Measurements from ENCODE around the gene STXBP6.
"Not testable (repeated sequence)": the region's sequence is repeated elsewhere in the genome, so short reads cannot be mapped to it uniquely, and the experiment has no call there.

Gene STXBP6

GRCh38 chr14:24845851-24846250 is 204.1 kb downstream of the STXBP6 start:
- no peak for DNase-seq (ENCODE audit: low read depth, low spot score)
- no peak overlapping the region for H3K9ac ChIP-seq (ENCODE audit: insufficient read length)
- H3K36me3 ChIP-seq (ENCODE audit: insufficient read depth, low read length): no peaks in the 10 kb centered on the region
- TF ChIP-seq EZH2 (IDR thresholded peaks at IDR 0.05): no peak
- no peak for TF ChIP-seq POLR2AphosphoS5 (IDR thresholded peaks at IDR 0.05; ENCODE audit: borderline replicate concordance, low read depth, low read length)
- TF ChIP-seq FOXP2 (optimal IDR thresholded peaks at IDR 0.05; ENCODE audit: control extremely low read depth, extremely low read length, insufficient read depth): no peak
- no peak overlapping the region for H3K27ac ChIP-seq
- H3K9me3 ChIP-seq (ENCODE audit: low read depth, low read length): no peaks in the 10 kb centered on the region
- H3K4me3 ChIP-seq: no peak overlapping the region

- Histone ChIP-seq H3K4me3 (no peak overlapping the region), H3K27ac (no peak overlapping the region), H3K9me3 (ENCODE audit: low read depth, low read length) (no peaks in the 10 kb centered on the region), H3K9ac (ENCODE audit: insufficient read length) (no peak overlapping the region), H3K36me3 (ENCODE audit: insufficient read depth, low read length) (no peaks in the 10 kb centered on the region)
- TF ChIP-seq POLR2AphosphoS5 (IDR thresholded peaks at IDR 0.05; ENCODE audit: borderline replicate concordance, low read depth, low read length) (no peak), EZH2 (IDR thresholded peaks at IDR 0.05) (no peak), FOXP2 (optimal IDR thresholded peaks at IDR 0.05; ENCODE audit: control extremely low read depth, extremely low read length, insufficient read depth) (no peak)
- no peak for DNase-seq (ENCODE audit: low read depth, low spot score)
Observed at GRCh38 chr14:24844011-24844410, 205.9 kb downstream of the STXBP6 start.

GRCh38 chr14:24843494-24843893 is 206.5 kb downstream of the STXBP6 start:
- Histone ChIP-seq H3K9me3 (ENCODE audit: low read depth, low read length) (no peaks in the 10 kb centered on the region), H3K9ac (ENCODE audit: insufficient read length) (no peak overlapping the region), H3K27ac (no peak overlapping the region), H3K36me3 (ENCODE audit: insufficient read depth, low read length) (no peaks in the 10 kb centered on the region), H3K4me3 (no peak overlapping the region)
- DNase-seq (ENCODE audit: low read depth, low spot score): no peak
- TF ChIP-seq EZH2 (IDR thresholded peaks at IDR 0.05) (no peak), POLR2AphosphoS5 (IDR thresholded peaks at IDR 0.05; ENCODE audit: borderline replicate concordance, low read depth, low read length) (no peak), FOXP2 (optimal IDR thresholded peaks at IDR 0.05; ENCODE audit: control extremely low read depth, extremely low read length, insufficient read depth) (no peak)

- Histone ChIP-seq H3K36me3 (ENCODE audit: insufficient read depth, low read length) (no peaks in the 10 kb centered on the region), H3K4me3 (no peak overlapping the region), H3K9me3 (ENCODE audit: low read depth, low read length) (no peaks in the 10 kb centered on the region), H3K27ac (no peak overlapping the region), H3K9ac (ENCODE audit: insufficient read length) (no peak overlapping the region)
- no peak for DNase-seq (ENCODE audit: low read depth, low spot score)
- TF ChIP-seq POLR2AphosphoS5 (IDR thresholded peaks at IDR 0.05; ENCODE audit: borderline replicate concordance, low read depth, low read length) (no peak), FOXP2 (optimal IDR thresholded peaks at IDR 0.05; ENCODE audit: control extremely low read depth, extremely low read length, insufficient read depth) (no peak), EZH2 (IDR thresholded peaks at IDR 0.05) (no peak)
Observed at GRCh38 chr14:24840204-24840893, 209.6 kb downstream of the STXBP6 start.

- Histone ChIP-seq H3K27ac (no peak overlapping the region), H3K36me3 (ENCODE audit: insufficient read depth, low read length) (no peaks in the 10 kb centered on the region), H3K4me3 (no peak overlapping the region), H3K9ac (ENCODE audit: insufficient read length) (no peak overlapping the region), H3K9me3 (ENCODE audit: low read depth, low read length) (no peaks in the 10 kb centered on the region)
- no peak for TF ChIP-seq EZH2 (IDR thresholded peaks at IDR 0.05)
- no peak for DNase-seq (ENCODE audit: low read depth, low spot score)
Observed at GRCh38 chr14:24839617-24840203, 210.2 kb downstream of the STXBP6 start.

- Histone ChIP-seq H3K36me3 (ENCODE audit: insufficient read depth, low read length) (no peaks in the 10 kb centered on the region), H3K4me3 (no peak overlapping the region), H3K9me3 (ENCODE audit: low read depth, low read length) (no peaks in the 10 kb centered on the region), H3K9ac (ENCODE audit: insufficient read length) (no peak overlapping the region), H3K27ac (no peak overlapping the region)
- no peak for DNase-seq (ENCODE audit: low read depth, low spot score)
- TF ChIP-seq FOXP2 (optimal IDR thresholded peaks at IDR 0.05; ENCODE audit: control extremely low read depth, extremely low read length, insufficient read depth) (no peak), EZH2 (IDR thresholded peaks at IDR 0.05) (no peak), POLR2AphosphoS5 (IDR thresholded peaks at IDR 0.05; ENCODE audit: borderline replicate concordance, low read depth, low read length) (no peak)
Observed at GRCh38 chr14:24838945-24839616, 210.9 kb downstream of the STXBP6 start.

GRCh38 chr14:24837280-24838046 is 212.5 kb downstream of the STXBP6 start:
- no peak for TF ChIP-seq FOXP2 (optimal IDR thresholded peaks at IDR 0.05; ENCODE audit: control extremely low read depth, extremely low read length, insufficient read depth)
- TF ChIP-seq POLR2AphosphoS5 (IDR thresholded peaks at IDR 0.05; ENCODE audit: borderline replicate concordance, low read depth, low read length): no peak
- TF ChIP-seq EZH2 (IDR thresholded peaks at IDR 0.05): no peak
- DNase-seq (ENCODE audit: low read depth, low spot score): no peak
- H3K9ac ChIP-seq (ENCODE audit: insufficient read length): no peak overlapping the region
- H3K27ac ChIP-seq: no peak overlapping the region
- no peaks in the 10 kb centered on the region for H3K9me3 ChIP-seq (ENCODE audit: low read depth, low read length)
- no peaks in the 10 kb centered on the region for H3K36me3 ChIP-seq (ENCODE audit: insufficient read depth, low read length)
- no peak overlapping the region for H3K4me3 ChIP-seq

GRCh38 chr14:24836324-24836723 is 213.6 kb downstream of the STXBP6 start:
- not testable (repeated sequence) for H3K27ac ChIP-seq; H3K36me3 ChIP-seq (ENCODE audit: insufficient read depth, low read length); DNase-seq (ENCODE audit: low read depth, low spot score); H3K9me3 ChIP-seq (ENCODE audit: low read depth, low read length); H3K9ac ChIP-seq (ENCODE audit: insufficient read length); H3K4me3 ChIP-seq
